Activated naive CD4-positive, alpha-beta T cell treated with anti-CD3 and anti-CD28 coated beads, Interleukin-2, amount 50 U/mL, for 16 hours (primary cell): Measurements from ENCODE around the gene ADCY5.

Experiments
- DNase-seq: peaks from one replicate; pipeline ENCODE4 v3.0.0-alpha.2; 2020

ADCY5 gene

GRCh38 chr3:123338620-123339061 lies 110.2 kb downstream of the ADCY5 start:
- DNase-seq = no peak

GRCh38 chr3:123337948-123338619 lies 110.8 kb downstream of the ADCY5 start:
- DNase-seq = no peak

GRCh38 chr3:123337226-123337625 lies 111.7 kb downstream of the ADCY5 start:
- DNase-seq = no peak

GRCh38 chr3:123336441-123336851 lies 112.4 kb downstream of the ADCY5 start:
- no peak for DNase-seq

- DNase-seq = no peak
Measured at GRCh38 chr3:123336001-123336400, 112.9 kb downstream of the ADCY5 start.

GRCh38 chr3:123335007-123335670 lies 113.8 kb downstream of the ADCY5 start:
- no peak for DNase-seq

- DNase-seq = no peak
Measured at GRCh38 chr3:123334056-123334455, 114.8 kb downstream of the ADCY5 start.

GRCh38 chr3:123333401-123333800 lies 115.5 kb downstream of the ADCY5 start:
- DNase-seq = no peak

GRCh38 chr3:123332124-123332641 lies 116.7 kb downstream of the ADCY5 start:
- no peak for DNase-seq

GRCh38 chr3:123331651-123332050 lies 117.2 kb downstream of the ADCY5 start:
- DNase-seq = no peak

GRCh38 chr3:123331006-123331405 lies 117.9 kb downstream of the ADCY5 start:
- DNase-seq = no peak

- no peak for DNase-seq
Measured at GRCh38 chr3:123330441-123330991, 118.4 kb downstream of the ADCY5 start.

GRCh38 chr3:123329636-123330340 lies 119.1 kb downstream of the ADCY5 start:
- no peak for DNase-seq

GRCh38 chr3:123328851-123329635 lies 119.8 kb downstream of the ADCY5 start:
- peak; percentile 73 for DNase-seq

GRCh38 chr3:123327956-123328850 lies 120.7 kb downstream of the ADCY5 start:
- DNase-seq = no peak

- no peak for DNase-seq
Measured at GRCh38 chr3:123327480-123327879, 121.4 kb downstream of the ADCY5 start.

GRCh38 chr3:123326531-123326930 lies 122.4 kb downstream of the ADCY5 start:
- DNase-seq = no peak

- no peak for DNase-seq
Measured at GRCh38 chr3:123325766-123326256, 123.1 kb downstream of the ADCY5 start.

- DNase-seq = no peak
Measured at GRCh38 chr3:123324880-123325765, 123.8 kb downstream of the ADCY5 start.

GRCh38 chr3:123323781-123324180 lies 125.1 kb downstream of the ADCY5 start:
- DNase-seq = no peak
